G401.6 (cell line): ENCODE measurements around the gene PPIP5K1.
"Not testable (repeated sequence)": the region's sequence is repeated elsewhere in the genome, so short reads cannot be mapped to it uniquely, and the experiment has no call there.

Experiments
- FAIRE-seq: peaks from 2 replicates; lab custom pipeline; 2012; peaks lifted over from hg19 to GRCh38; lab: Jason Lieb, UNC

Gene PPIP5K1

DNA sequence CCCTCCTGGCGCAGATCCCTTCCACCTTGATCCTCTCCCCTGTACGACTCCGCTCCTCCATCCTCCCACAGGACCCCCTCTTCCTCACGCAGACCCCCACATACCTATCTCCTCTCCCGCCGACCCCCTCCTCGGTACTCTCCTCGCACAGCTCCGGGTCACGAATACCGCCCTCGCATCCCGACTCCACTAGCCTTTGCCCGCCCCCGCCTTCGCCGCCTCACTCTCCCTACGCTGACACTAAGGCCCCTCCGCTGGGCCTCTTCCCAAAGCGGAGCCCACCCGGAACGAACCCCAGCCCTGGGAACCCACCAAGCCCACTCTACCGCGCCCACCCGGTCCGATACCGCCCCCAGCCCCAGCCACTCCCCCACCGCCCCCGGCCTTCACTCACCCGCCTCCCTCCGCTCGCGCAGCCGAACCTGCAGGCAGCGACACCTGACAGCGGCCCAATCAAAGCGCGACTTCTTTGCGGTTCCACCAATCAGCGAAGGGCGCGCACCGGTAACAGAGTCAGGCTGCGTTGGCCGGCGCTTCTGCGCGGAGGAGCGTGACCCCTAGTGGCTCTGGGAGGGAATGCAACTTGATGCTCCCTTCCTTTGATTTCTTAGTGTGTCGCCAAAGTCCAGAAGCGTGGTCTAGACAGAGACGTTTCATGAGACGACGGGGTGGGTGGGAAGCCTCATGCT, at the start of gene PPIP5K1:
TSS of gene PPIP5K1 (minus strand) at position 431 of the 689 bp plus-strand sequence. CDS start 5,704 bp downstream, outside the sequence.
- FAIRE-seq = peak; percentile 97

DNA sequence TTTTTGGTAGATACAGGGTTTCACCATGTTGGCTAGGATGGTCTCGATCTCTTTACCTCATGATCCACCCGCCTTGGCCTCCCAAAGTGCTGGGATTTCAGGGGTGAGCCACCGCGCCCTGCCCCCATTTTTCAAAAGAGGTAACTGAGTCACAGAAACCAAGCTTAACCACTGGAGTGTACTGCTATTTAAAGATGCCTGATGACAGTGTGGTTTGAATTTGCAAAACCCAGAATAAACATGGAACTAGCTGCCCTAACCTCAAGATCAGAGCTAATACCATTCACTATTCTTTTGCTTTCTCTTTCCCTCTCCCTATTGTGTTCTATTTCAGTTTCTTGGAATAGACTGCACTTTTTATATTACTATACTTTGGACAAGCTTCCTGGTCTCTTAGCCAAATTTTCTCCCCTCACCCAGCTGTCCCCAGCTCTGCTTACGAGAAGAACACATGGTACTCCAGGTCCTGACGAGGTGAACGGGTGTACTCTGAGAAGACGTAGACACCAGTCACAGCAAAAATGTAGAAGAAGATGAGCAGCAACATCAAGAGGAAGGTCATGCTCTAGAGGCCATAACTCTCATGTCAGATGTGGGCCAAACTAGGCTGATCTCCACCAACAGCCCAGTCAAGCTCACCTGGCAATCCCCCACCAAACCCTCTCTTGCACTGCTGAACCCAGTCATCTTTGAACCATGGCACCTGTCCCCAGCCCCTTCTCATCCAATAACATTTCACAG, 48.6 kb upstream of the PPIP5K1 start:
- not testable (repeated sequence) for FAIRE-seq

DNA sequence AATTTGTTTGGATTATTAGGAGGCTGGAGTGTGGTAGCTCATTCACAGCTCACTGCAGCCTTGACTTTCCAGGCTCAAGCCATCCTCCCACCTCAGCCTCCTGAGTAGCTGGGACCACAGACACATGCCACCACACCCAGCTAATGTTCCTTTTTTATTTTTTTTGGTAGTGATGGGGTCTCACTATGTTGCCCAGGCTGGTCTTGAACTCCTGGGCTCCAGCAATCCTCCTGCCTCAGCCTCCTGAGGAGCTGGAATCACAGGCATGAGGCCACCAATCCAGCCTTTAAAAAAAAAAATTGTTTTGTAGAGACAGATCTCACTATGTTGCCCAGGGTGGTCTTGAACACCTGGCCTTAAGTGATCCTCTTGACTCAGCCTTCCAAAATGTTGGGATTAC, 36.9 kb upstream of the PPIP5K1 start:
- not testable (repeated sequence) for FAIRE-seq

DNA sequence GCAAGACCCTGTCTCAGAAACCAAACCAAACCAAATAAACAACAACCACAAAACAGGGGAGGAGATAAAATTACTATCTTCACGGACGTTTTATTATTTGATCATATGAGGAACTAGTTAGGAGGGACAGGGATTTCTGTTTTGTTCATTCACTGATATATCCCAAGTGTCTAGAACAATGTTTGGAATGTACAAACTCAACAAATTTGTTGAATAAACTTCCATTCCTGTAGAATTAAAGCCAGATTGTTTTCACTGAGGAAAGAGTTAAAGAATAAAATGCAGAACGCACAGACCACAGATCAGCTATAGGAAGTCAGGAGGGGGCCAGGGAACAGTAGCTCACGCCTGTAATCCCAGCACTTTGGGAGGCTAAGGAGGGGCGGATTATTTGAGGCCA, 35.1 kb upstream of the PPIP5K1 start:
- FAIRE-seq = no peak

DNA sequence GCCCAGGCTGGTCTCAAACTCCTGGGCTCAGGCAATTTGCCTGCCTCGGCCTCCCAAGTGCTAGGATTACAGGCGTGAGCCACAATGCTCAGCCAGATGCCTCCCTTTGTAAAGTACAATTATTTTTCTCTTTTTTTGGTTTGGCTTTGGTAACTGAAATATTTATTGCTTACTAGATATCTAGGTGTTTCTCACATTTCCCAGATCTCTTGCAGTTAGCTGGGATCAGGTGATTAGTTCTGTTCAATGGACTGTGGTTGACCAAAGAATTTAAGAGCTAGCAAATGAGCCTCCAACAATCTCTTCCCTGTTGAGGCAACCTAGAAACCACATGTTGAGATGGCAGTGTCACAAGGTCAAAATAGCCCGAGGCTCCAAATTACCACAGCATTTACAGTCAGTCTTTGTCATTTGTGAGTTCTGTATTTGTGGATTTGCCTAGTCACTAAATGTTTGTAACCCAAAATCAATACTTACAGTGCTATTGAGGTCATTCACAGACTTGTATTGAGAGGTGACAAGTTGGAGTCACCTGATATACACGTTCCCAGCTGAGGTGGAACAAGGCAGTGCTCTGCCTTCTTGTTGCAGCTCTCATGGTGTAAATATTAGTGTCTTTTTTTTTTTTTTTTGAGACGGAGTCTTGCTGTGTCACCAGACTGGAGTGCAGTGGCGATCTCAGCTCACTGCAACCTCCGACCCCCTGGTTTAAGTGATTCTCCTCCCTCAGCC, 32.2 kb upstream of the PPIP5K1 start:
- not testable (repeated sequence) for FAIRE-seq

DNA sequence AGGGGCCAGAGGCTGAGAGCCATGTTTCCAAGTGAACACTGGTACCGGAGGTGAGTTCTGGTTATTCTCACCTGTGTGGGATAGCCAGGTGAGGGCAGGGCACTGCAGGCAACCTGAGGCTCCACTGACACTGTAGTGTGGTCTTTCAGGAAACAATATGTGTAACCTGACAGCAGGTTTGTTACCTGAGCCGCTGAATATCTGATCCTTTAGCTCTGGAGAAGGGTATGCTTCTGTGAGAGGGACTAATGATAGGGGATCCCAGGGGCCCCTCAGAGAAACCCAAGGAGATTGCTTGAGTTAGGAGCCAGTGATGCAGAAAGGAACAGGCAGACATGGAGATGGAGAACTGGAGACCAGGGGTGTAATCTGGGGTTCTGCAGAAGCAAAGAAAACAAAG, 28.7 kb upstream of the PPIP5K1 start, which contains the start of gene STRC:
TSS of gene STRC (minus strand) at position 101 of the 400 bp plus-strand sequence. CDS start at position 23, 78 bp downstream.
- not testable (repeated sequence) for FAIRE-seq

DNA sequence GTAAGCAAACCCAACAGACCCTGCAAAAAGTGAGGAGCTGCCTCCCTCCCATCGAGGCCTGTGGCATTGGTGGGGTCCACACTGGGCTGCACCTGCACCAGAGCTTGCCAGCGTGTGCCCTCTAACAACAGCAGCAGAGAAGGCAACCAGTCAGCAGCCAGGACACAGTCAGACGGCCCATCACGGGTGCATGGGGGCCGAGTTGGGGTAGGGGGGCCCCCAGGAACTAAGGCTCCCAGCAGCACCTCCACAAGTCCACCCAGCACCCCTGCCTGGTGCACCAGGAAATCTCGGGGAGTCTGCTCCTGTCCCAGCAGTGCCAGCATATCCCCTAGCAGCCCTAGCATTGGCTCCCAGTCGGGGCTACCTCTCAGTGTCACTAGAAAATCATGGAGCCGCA, 27.7 kb upstream of the PPIP5K1 start:
- FAIRE-seq = not testable (repeated sequence)

DNA sequence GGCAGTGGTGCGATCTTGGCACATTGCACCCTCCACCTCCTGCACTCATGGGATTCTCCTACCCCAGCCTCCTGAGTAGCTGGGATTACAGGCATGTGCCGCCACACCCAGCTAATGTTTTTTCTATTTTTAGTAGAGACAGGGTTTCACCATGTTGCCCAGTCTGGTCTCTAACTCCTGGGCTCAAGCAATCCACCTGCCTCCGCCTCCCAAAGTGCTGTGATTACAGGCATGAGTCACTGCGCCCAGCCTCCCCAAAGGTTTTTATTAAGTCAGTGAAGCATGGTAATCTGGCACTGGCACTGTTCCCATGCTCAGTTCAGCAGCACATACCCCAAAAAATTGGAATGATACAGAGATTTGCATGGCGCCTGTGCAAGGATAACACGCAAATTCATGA, 12.2 kb upstream of the PPIP5K1 start:
- not testable (repeated sequence) for FAIRE-seq

DNA sequence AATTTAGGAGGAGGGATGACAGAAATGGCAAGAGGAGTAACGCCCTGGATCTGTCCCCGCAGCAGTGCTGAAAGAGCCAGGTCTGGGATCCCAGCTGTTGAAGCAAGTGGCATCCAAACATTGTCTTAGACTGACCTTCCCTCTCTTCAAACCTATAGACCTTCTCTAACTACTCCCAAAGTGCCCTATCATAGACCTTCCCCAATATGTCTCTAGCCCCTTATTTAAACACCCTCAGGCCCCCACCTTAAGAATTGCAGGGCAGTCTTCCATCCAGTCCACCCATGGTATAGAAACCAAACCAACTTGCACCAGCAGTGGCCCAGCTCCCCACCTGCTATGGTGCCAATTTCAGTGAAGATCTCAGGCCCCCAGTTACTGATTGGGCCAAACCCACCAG, 10.2 kb upstream of the PPIP5K1 start:
- not testable (repeated sequence) for FAIRE-seq

DNA sequence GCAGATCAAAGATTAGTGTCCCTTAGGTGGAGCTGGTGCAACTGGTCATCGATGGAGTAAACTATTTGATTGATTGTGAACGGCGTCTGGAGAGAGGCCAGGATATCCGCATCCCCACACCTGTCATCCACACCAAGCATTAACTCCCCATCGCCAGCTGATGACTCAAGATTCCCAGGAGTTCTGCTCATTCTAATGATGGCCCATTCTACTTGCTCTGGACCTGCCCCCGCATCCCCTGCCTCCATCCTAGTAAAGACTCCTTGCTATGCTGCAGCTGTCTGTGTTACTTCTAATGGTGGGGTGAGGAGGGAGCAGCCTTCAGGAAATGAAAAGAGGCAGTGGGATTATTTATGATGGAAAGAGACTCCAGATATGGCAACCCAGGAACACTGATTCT, 9.1 kb upstream of the PPIP5K1 start:
- FAIRE-seq = not testable (repeated sequence)

DNA sequence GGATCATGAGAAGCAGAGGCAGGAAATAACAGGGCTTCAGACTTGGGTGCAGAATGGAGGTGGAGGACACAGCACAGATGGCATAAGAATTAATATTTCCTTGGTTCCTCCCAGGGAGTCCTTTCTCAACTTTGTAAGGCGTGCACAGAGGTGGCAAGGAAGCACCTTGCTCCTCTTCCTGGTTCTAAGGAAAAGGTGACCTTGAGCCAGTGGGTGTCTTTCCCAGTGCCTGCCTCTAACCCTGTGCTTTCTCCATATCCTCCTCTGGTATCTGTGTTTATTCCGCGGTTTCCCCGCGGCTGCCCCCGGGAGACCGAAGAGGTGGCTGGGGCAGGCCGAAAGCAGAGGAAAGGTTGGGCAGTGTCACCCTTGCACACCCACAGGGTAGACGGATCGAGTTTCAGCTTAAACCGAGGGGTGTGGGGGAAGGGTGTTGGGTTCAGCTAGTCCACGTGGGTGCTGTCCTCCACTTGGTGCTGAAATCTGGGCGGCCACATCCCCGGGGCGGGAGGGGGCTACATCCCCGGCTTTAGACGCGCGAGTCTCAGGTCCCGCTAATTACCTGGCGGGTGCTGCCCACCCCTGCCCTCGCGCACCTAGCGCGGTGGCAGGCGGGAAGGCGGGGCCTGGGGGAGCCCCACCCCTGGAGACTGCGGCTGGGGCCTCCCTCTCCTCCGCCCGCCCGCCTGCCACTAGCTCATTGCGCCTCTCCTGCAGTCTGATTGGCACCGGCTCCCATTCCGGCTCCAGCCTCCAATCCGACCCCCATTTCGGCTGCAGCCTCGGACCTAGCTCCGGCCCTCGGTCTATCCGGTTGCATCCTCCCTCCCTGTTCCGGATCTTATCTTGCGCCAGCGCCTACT, 3.6 kb upstream of the PPIP5K1 start, which contains the start of gene CKMT1B:
TSS of gene CKMT1B (plus strand) at position 700 of the 863 bp plus-strand sequence. CDS start 192 bp downstream, outside the sequence.
- peak; percentile 60 for FAIRE-seq

DNA sequence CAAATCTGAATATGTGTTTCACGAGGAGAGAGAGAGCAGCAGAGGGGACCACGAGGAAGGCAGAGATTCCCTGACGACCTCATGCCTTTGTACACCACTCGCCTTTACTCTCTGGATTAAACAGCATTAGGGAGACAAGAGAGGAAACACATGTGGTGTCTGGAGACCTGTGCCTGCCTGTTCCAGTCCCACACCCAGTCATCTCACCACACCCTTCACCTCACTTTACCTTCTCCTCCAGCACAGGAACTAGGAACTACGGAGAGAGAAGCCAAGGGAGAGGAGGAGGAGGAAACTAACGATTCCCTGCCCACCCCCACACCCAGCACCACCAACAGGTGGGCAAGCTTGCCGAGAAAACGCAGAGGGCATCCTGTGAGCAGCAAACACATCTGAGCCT, 2.8 kb upstream of the PPIP5K1 start:
- not testable (repeated sequence) for FAIRE-seq

DNA sequence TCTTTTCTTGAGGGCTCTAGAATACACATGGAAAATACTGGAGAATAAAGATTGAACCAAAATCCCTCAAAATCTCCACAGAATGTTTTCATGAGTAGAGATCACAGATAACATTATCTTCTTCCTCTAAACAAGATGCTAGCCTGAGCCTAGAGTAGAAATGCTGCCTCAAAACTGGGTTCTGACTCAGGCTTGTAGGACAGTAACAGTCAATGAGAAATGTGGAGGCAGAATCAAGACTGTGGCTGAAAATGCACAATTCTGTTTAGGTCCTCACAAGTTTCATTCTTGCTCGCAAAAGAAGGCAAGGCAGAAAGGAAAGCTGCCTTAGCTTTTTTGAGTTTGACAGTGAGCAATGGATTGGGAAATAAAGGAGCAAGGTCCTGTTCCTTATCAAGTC, 15.4 kb downstream of the PPIP5K1 start:
- not testable (repeated sequence) for FAIRE-seq

DNA sequence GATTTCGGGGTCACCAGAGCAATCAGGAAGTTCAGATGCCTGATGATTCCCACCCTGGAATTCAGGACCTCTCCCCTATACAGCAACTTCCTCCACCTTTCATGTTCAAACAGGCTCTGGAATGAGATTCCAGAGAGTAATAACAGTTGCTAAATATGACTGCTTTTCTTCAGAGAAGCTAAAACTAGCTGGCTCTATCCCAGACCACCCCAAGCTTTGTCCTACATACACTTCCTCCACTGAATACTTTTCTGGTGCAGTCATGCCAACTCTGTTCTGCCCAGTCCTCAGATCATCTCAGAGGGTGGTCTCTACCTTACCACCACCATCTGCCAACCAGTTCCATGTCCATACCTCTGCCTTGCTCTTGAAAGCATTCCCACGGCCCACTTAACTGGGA, 23.4 kb downstream of the PPIP5K1 start:
- FAIRE-seq = not testable (repeated sequence)

DNA sequence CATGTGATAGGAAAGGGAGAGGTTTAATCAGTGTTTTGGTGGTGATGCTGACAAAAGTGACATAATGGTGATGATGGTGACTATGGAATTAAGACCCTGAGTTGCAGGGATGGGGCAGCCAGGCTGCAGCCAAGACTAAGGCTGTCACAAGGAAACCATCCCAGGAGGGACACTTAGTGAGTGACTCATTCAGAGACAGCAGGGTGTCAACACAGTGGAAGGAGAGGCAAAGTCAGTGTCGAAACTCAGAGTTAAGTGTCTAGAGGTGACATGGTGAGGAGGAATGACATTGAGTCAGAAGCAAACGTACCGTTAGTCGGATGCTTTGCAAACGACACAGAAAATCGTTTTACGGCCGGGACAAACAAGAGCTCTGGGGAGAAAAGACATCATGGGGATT, 26.2 kb downstream of the PPIP5K1 start:
- FAIRE-seq = not testable (repeated sequence)

DNA sequence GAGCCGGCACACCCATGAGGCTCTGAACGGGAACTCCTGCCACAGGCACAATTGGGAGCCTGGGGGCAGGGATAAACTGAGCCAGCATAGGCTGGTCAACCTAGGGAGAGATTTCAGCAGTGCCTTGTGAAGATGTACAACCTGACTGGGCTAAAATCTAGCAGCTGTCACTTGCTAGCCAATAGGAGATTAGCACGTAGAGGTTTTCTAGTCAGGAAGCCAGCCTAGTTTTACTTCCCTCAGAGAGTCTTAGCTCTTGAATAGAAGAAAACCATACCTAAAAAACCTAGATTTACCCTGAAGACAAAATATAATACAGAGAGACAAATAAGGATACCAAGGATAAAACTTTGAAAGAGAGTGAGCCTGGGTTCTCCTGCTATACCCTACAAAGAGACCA, 27.3 kb downstream of the PPIP5K1 start:
- FAIRE-seq = not testable (repeated sequence)

DNA sequence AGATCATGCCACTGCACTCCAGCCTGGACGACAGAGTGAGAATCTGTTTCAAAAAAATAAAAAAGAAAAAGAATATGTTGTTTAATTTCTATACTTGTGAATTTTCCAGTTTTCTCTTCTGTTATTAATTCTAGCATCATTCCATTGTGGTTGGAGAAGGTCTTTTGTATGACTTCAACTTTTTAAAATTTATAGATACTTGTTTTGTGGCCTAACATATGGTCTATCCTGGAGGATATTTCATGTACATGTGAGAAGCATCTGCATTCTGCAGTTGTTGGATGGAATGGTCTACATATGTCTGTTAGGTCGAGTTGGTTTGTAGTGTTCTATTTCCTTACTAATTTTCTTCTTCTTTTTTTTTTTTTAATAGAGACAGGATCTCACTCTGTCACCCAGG, 37.0 kb downstream of the PPIP5K1 start:
- FAIRE-seq = no peak

DNA sequence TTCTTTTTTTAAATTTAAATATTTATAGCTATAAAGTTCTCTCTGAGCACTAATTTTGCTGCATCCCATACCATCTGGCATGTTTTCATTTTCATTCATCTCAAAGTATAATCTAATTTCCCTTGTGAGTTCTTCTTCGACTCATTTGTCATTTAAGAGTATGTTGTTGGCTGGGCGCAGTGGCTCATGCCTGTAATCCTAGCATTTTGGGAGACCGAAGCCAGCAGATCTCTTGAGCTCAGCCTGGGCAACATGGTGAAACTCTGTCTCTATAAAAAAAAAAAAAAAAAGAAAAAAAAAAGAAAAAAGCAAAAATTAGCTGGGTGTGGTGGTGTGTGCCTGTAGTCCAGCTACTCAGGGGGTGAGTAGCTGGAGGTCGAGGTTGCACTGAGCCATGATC, 37.8 kb downstream of the PPIP5K1 start:
- no peak for FAIRE-seq

DNA sequence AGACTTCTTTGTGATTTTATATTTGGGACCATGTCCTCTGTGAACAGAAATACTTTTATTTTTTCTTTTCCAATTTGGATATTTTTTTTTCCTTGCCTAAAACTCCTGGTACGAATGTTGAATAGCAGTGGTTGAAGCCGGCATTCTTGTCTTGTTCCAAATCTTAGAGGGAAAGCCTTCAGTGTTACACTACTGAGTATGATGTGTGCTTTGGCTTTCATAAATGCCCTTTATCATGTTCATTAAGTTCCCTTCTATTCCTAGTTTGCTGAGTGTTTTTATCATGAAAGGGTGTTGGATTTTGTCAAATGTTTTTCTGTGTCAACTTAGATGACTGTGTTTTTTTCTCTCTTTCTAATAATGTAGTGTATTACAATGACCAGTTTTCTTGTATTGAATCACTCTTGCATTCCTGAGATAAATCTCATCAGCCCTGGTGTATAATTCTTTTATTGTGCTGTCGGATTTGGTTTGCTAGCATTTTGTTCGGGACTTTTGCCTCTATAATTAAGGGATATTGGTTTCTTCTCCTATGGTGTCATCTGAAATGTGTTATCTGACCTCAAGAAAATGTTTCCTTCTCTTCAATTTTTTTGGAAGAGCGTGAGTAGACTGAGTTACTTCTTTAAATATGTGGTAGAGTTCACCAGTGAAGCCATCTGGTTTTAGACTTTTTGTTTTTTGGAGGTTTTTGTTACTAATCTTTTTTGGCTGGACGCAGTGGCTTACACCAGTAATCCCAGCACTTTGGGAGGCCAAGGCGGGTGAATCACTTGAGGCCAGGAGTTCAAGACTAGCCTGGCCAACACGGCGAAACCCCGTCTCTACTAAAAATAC, 39.3 kb downstream of the PPIP5K1 start:
- FAIRE-seq = no peak

DNA sequence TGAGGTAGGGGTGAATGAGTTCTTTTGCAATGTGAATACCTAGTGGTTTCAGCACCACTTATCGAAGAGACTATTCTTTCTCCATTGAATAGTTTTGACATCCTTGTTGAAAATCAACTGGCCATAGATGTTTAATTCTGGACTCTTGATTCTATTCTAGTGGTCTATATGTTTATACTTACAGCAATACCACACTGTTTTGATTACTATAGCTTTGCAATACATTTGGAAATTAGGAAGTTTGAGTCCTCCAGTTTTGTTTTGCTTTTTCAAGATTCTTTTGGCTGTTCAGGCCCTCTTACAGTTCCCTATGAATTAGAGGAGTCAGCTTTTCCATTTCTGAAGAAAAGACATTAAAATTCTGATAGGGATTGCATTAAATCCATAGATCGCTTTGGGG, 42.5 kb downstream of the PPIP5K1 start:
- no peak for FAIRE-seq

DNA sequence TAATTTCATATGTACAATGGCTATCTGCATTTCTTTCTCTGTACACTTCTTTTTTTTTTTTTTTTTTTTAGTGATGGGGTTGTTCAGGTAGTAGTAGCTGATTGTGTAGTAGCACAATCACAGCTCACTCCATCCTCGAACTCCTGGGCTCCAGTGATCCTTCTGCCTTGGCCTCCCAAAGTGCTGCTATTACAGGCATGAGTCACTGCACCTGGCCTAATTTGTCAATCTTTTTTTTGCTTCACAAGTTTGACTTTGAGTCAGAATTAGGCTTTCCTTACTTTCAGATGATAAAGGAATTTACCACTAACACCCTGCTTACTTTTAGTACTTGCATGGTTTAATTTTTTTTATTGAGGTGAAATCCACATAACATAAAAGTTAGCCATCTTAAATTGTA, 44.6 kb downstream of the PPIP5K1 start:
- no peak for FAIRE-seq
